GM19099 (cell line): ENCODE measurements around the gene ZNF581.

ENCODE experiments used
- POLR2A ChIP-seq: IDR thresholded peaks from 3 replicates; pipeline ENCODE4 v1.6.1; 2011; ENCODE audit warnings: low read depth; ENCODE audit not compliant: insufficient read length; ENCODE audit errors: extremely low read depth

ZNF581 gene

GRCh38 chr19:55648585-55649267 lies 5.3 kb downstream of the ZNF581 start:
- TF ChIP-seq POLR2A, result no peak

GRCh38 chr19:55649268-55650125 lies 6.0 kb downstream of the ZNF581 start:
- no peak for TF ChIP-seq POLR2A

GRCh38 chr19:55650126-55650557 lies 6.7 kb downstream of the ZNF581 start:
- no peak for TF ChIP-seq POLR2A

GRCh38 chr19:55650602-55651230 lies 7.3 kb downstream of the ZNF581 start:
- TF ChIP-seq POLR2A, result no peak

- TF ChIP-seq POLR2A, result no peak
Observed at GRCh38 chr19:55651236-55651635, 7.8 kb downstream of the ZNF581 start.

- no peak for TF ChIP-seq POLR2A
Observed at GRCh38 chr19:55652311-55653128, 9.1 kb downstream of the ZNF581 start.

GRCh38 chr19:55653651-55654322 lies 10.3 kb downstream of the ZNF581 start:
- peak; percentile 92 for TF ChIP-seq POLR2A

GRCh38 chr19:55654323-55654867 lies 10.9 kb downstream of the ZNF581 start:
- no peak for TF ChIP-seq POLR2A

GRCh38 chr19:55654868-55655647 lies 11.6 kb downstream of the ZNF581 start, which contains the start of gene U2AF2:
U2AF2 (plus strand) TSS chr19:55655035; CDS start chr19:55655105, 70 bp downstream.
- peak; percentile 84 for TF ChIP-seq POLR2A

GRCh38 chr19:55655648-55656040 lies 12.2 kb downstream of the ZNF581 start:
- no peak for TF ChIP-seq POLR2A

GRCh38 chr19:55656552-55656951 lies 13.1 kb downstream of the ZNF581 start:
- TF ChIP-seq POLR2A, result no peak

- TF ChIP-seq POLR2A, result no peak
Observed at GRCh38 chr19:55656988-55657747, 13.7 kb downstream of the ZNF581 start.

- TF ChIP-seq POLR2A, result no peak
Observed at GRCh38 chr19:55658846-55659459, 15.5 kb downstream of the ZNF581 start.
